Measurements from ENCODE around the gene ADA. TPM values are rescaled to one million over a fixed set of nuclear protein-coding genes. Genes with fewer than 3 reads are reported as not detected.

ADA gene
- total RNA-seq, 2 experiments from 2014 or later: 90.4 to 98.8 TPM

- POLR2A ChIA-PET: interaction anchor here (1.6 kb wide), 1 partner anchor 9 kb away, joined by 3 read pairs; no protein-coding TSS in a partner anchor
- H3K27ac Mint-ChIP-seq: no peak overlapping the region
These were observed 15.6 kb downstream of the ADA start for GRCh38 chr20:44635877-44636276.

GRCh38 chr20:44633872-44634600 lies 17.5 kb downstream of the ADA start:
- H3K27me3 Mint-ChIP-seq: no peaks in the 10 kb centered on the region
- peaks cover 6% of the 10 kb centered on the region for H3K4me1 Mint-ChIP-seq
- POLR2A ChIA-PET: interaction anchor here (1.4 kb wide), 1 partner anchor 17 kb away, joined by 5 read pairs; no protein-coding TSS in a partner anchor
- H3K9me3 Mint-ChIP-seq: peaks cover 1% of the 10 kb centered on the region
- ATAC-seq (ENCODE audit: low read depth) (no peak), DNase-seq (no peak)
- no peak overlapping the region for H3K27ac Mint-ChIP-seq
- peaks cover 44% of the 10 kb centered on the region for H3K36me3 Mint-ChIP-seq
- H3K4me3 Mint-ChIP-seq: no peak overlapping the region

More at GRCh38 chr20:44635877-44636276, 15.6 kb downstream of the ADA start:
- Mint-ChIP-seq H3K36me3 (peaks cover 52% of the 10 kb centered on the region), H3K9me3 (peaks cover 2% of the 10 kb centered on the region), H3K27me3 (no peaks in the 10 kb centered on the region), H3K4me1 (peaks cover 12% of the 10 kb centered on the region), H3K4me3 (no peak overlapping the region)
- DNase-seq: no peak
- no peak for ATAC-seq (ENCODE audit: low read depth)

GRCh38 chr20:44633187-44633810 lies 18.2 kb downstream of the ADA start:
- H3K4me1 Mint-ChIP-seq: peaks cover 2% of the 10 kb centered on the region
- POLR2A ChIA-PET: no interaction called here

GRCh38 chr20:44632103-44632752 lies 19.3 kb downstream of the ADA start:
- no peak for DNase-seq
- ATAC-seq (ENCODE audit: low read depth): no peak
- Mint-ChIP-seq H3K36me3 (peaks cover 41% of the 10 kb centered on the region), H3K27me3 (no peaks in the 10 kb centered on the region), H3K9me3 (no peaks in the 10 kb centered on the region), H3K4me3 (no peak overlapping the region), H3K4me1 (peaks cover 2% of the 10 kb centered on the region), H3K27ac (no peak overlapping the region)
- POLR2A ChIA-PET: no interaction called here

More at GRCh38 chr20:44633187-44633810, 18.2 kb downstream of the ADA start:
- no peak overlapping the region for H3K4me3 Mint-ChIP-seq
- H3K9me3 Mint-ChIP-seq: no peaks in the 10 kb centered on the region
- no peak for DNase-seq
- H3K27me3 Mint-ChIP-seq: no peaks in the 10 kb centered on the region
- H3K27ac Mint-ChIP-seq: no peak overlapping the region
- peaks cover 40% of the 10 kb centered on the region for H3K36me3 Mint-ChIP-seq
- no peak for ATAC-seq (ENCODE audit: low read depth)

- ATAC-seq (ENCODE audit: low read depth): no peak
- Mint-ChIP-seq H3K36me3 (peaks cover 39% of the 10 kb centered on the region), H3K4me3 (no peak overlapping the region), H3K27me3 (no peaks in the 10 kb centered on the region), H3K27ac (peak overlapping the region; percentile 27), H3K9me3 (no peaks in the 10 kb centered on the region), H3K4me1 (peaks cover 8% of the 10 kb centered on the region)
- DNase-seq: no peak
- POLR2A ChIA-PET: no interaction called here
These were observed 21.2 kb downstream of the ADA start for GRCh38 chr20:44630297-44630696.

- POLR2A ChIA-PET: no interaction called here
- no peak overlapping the region for H3K27ac Mint-ChIP-seq
- peaks cover 43% of the 10 kb centered on the region for H3K36me3 Mint-ChIP-seq
- ATAC-seq (ENCODE audit: low read depth) (no peak), DNase-seq (no peak)
- H3K9me3 Mint-ChIP-seq: no peaks in the 10 kb centered on the region
- no peaks in the 10 kb centered on the region for H3K27me3 Mint-ChIP-seq
- peaks cover 8% of the 10 kb centered on the region for H3K4me1 Mint-ChIP-seq
- H3K4me3 Mint-ChIP-seq: no peak overlapping the region
These were observed 22.0 kb downstream of the ADA start for GRCh38 chr20:44629542-44629941.

- POLR2A ChIA-PET: no interaction called here
- no peak for ATAC-seq (ENCODE audit: low read depth)
- DNase-seq: no peak
- peaks cover 48% of the 10 kb centered on the region for H3K36me3 Mint-ChIP-seq
- no peak overlapping the region for H3K27ac Mint-ChIP-seq
- no peaks in the 10 kb centered on the region for H3K9me3 Mint-ChIP-seq
- no peak overlapping the region for H3K4me3 Mint-ChIP-seq
- H3K27me3 Mint-ChIP-seq: no peaks in the 10 kb centered on the region
- H3K4me1 Mint-ChIP-seq: peaks cover 8% of the 10 kb centered on the region
These were observed 22.5 kb downstream of the ADA start for GRCh38 chr20:44629017-44629385.

GRCh38 chr20:44627364-44628010 lies 24.0 kb downstream of the ADA start:
- no peak overlapping the region for H3K27ac Mint-ChIP-seq

GRCh38 chr20:44626278-44626677 lies 25.2 kb downstream of the ADA start:
- Mint-ChIP-seq H3K27me3 (no peaks in the 10 kb centered on the region), H3K9me3 (no peaks in the 10 kb centered on the region), H3K4me3 (no peak overlapping the region), H3K27ac (no peak overlapping the region), H3K4me1 (peaks cover 8% of the 10 kb centered on the region), H3K36me3 (peaks cover 65% of the 10 kb centered on the region)
- ATAC-seq (ENCODE audit: low read depth) (no peak), DNase-seq (no peak)
- POLR2A ChIA-PET: interaction anchor here (1.0 kb wide), 1 partner anchor 151 kb away, joined by 3 read pairs; the partner anchor contains the start of gene TTPAL

More at GRCh38 chr20:44627364-44628010, 24.0 kb downstream of the ADA start:
- POLR2A ChIA-PET: interaction anchor here (1.0 kb wide), 1 partner anchor 152 kb away, joined by 3 read pairs; the partner anchor contains the start of gene TTPAL
- DNase-seq (no peak), ATAC-seq (ENCODE audit: low read depth) (no peak)
- Mint-ChIP-seq H3K36me3 (peaks cover 55% of the 10 kb centered on the region), H3K27me3 (no peaks in the 10 kb centered on the region), H3K9me3 (no peaks in the 10 kb centered on the region), H3K4me1 (peaks cover 8% of the 10 kb centered on the region), H3K4me3 (no peak overlapping the region)

GRCh38 chr20:44625361-44625760 lies 26.1 kb downstream of the ADA start:
- H3K27me3 Mint-ChIP-seq: no peaks in the 10 kb centered on the region
- H3K36me3 Mint-ChIP-seq: peaks cover 71% of the 10 kb centered on the region
- POLR2A ChIA-PET: no interaction called here
- ATAC-seq (ENCODE audit: low read depth) (no peak), DNase-seq (no peak)
- peaks cover 8% of the 10 kb centered on the region for H3K4me1 Mint-ChIP-seq
- H3K27ac Mint-ChIP-seq: no peak overlapping the region
- no peaks in the 10 kb centered on the region for H3K9me3 Mint-ChIP-seq
- no peak overlapping the region for H3K4me3 Mint-ChIP-seq

- POLR2A ChIA-PET: no interaction called here
- DNase-seq (no peak), ATAC-seq (ENCODE audit: low read depth) (no peak)
- Mint-ChIP-seq H3K36me3 (peaks cover 73% of the 10 kb centered on the region), H3K27me3 (no peaks in the 10 kb centered on the region), H3K4me3 (no peak overlapping the region), H3K9me3 (no peaks in the 10 kb centered on the region), H3K4me1 (peaks cover 7% of the 10 kb centered on the region), H3K27ac (no peak overlapping the region)
These were observed 26.7 kb downstream of the ADA start for GRCh38 chr20:44624743-44625271.

GRCh38 chr20:44624152-44624551 lies 27.3 kb downstream of the ADA start:
- no peak for DNase-seq
- Mint-ChIP-seq H3K4me1 (peaks cover 11% of the 10 kb centered on the region), H3K27ac (no peak overlapping the region), H3K36me3 (peaks cover 78% of the 10 kb centered on the region), H3K9me3 (no peaks in the 10 kb centered on the region), H3K4me3 (no peak overlapping the region), H3K27me3 (no peaks in the 10 kb centered on the region)
- POLR2A ChIA-PET: no interaction called here
- ATAC-seq (ENCODE audit: low read depth): no peak

Data from activated naive CD8-positive, alpha-beta T cell treated with anti-CD3 and anti-CD28 coated beads, Interleukin-2, amount 10 ng/mL, durations not matched to agents 7 days and 5 days (primary cell).